GM19025 (cell line): ENCODE measurements around the gene NAPEPLD.
"Not testable (repeated sequence)": the region's sequence is repeated elsewhere in the genome, so short reads cannot be mapped to it uniquely, and the experiment has no call there.

Experiments used
- ATAC-seq: cut with Tn5 transposase; IDR thresholded peaks from one replicate; pipeline ENCODE4 v1.9.1; 2021; ENCODE audit warnings: mild to moderate bottlenecking, low read depth, moderate library complexity; ENCODE audit not compliant: unreplicated experiment

The NAPEPLD gene

DNA sequence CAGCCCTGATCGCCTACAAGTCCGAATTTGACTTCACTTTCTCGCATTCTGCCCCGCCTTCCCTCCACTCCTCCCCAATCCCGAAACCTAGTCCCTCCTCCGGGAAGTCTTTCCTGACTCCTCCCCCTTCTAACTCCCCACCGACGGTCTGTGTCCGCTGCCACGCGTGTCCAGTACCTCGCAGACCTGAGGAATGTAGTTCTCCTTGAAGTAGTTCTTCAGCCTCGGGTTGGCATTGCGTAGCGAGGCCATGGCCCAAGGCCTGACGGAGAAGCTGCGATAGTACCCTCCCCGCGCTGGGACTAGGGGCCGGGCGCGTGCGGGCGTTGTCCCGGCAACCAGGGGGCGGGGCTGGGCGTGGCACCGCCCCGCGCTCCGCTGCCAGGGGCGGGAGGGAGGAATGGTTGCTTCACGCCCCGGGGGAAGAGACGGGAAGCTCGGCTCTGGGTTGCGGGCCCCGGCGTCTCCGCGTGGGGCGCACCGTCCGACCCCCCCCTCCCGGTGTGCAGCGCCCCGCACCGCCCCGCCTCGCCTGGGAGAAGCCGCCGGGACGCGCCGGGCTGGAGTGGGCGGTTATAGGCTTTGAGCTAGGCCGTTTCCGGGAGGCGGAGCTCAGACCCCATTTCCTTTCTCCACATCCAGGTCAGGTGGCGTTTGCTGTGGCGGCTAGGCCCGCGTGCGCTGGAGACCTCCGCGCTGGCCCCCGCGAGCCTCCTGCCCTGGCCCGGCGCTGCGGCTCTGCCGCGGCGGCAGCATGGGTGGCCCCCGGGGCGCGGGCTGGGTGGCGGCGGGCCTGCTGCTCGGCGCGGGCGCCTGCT is 74.2 kb downstream of the NAPEPLD start, which contains the start of the genes ARMC10 and FBXL13:
Gene ARMC10 (plus strand): TSS at position 622 of the 818 bp plus-strand sequence. CDS start 133 bp downstream, at position 755.
Gene FBXL13 (minus strand): TSS at position 278 of the 818 bp plus-strand sequence.
- peak; percentile 92 for ATAC-seq

- ATAC-seq, result no peak
Measured at GRCh38 chr7:103073989-103074518, 74.8 kb downstream of the NAPEPLD start.

DNA sequence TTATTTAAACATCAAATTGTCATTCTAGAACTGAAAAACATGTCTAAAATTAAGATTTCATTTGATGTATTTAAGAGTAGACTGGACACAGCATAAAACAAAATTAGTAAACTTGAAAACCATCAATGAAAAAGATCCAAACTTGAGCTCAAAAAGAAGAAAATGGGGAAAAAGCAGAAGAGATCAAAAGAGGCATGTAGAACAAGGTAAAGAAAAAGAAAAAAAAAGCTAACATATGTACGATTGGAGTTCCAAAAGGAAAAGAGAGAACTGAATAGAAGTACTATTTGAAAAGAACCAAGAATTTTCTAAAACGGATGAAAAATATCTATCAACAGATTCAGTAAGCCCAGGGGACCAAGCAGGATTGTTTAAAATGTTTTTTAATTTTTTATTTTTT is 77.9 kb downstream of the NAPEPLD start:
- no peak for ATAC-seq

DNA sequence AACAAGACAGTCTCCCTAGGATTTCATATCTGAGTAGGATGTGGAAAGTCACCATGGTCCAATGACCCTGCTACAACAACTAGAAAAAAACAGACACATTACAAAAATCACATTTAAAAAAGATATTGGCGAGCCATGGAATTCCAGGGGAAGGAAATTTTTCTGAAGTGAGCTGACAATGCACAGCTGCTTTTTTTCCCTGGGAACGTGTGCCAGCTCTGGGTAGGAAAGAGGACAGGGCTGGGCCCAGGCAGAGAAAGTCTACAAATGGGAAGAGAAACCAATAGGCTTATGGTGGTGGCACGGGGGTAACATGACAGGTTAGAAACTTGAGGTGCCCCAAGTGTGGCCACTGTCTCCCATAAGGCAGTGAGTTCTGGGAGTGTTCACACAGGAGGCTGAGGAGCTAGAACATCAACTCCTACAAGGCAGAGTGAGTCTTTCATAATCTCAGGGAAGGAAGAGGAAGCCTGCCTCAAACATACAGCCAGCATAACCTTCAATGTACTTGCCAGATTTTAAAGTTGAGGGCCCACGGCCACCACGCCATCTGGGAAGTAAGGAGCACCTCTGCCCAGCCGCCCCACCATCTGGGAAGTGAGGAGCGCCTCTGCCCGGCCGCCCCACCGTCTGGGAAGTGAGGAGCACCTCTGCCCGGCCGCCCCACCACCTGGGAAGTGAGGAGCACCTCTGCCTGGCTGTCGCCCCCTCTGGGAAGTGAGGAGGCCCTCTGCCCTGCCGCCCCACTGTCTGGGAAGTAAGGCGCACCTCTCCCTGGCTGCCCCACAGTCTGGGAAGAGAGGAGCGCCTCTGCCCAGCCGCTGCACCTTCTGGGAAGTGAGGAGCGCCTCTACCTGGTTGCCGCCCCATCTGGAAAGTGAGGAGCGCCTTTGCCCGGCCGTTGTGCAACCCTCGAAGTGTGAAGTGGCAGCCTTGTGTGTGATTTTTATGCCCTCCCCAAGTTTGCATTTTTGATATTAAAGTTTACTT is 80.2 kb downstream of the NAPEPLD start:
- no peak for ATAC-seq

GRCh38 chr7:103065667-103066066 is 83.2 kb downstream of the NAPEPLD start:
- no peak for ATAC-seq

GRCh38 chr7:103063895-103064294 is 85.0 kb downstream of the NAPEPLD start:
- ATAC-seq, result no peak

DNA sequence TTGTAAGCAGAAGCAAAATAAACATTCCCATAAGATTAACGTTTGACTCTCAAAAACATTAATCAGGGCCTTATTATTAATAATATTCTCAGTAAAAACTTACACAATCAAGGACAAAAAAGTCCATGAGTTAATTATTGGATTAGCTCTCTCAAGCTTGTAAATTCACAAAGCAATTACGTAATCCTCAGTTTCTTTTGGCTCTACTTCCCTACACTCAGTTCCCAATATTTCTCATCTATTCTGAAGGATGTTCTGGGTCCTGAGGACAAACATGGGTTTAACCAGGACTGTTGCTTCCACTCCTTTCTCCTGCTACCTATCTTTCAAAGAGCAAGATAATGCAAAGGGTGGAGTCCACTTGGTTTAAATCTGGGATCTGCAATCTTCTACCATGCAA is 89.4 kb downstream of the NAPEPLD start:
- ATAC-seq, result no peak

DNA sequence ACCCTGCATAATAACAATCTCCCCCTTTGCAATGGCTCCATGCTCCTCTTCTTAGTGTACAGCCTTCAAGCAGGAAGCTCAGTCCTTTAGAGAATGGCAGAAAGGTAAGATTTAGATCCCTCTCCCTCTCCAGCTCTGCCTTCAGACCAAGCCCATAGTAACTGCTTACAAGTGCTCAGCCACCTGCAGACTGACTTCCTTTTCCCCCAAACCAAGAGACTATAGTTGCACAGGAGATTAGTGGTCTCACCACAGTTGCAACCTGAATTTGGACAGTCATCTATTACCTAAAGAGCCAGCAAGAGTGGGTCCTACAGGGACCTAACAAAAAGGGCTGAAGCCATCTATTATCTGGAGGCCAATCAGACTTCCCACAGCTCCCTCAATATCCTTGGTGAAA is 90.8 kb downstream of the NAPEPLD start:
- ATAC-seq, result no peak

GRCh38 chr7:103056006-103056405 is 92.9 kb downstream of the NAPEPLD start:
- not testable (repeated sequence) for ATAC-seq

DNA sequence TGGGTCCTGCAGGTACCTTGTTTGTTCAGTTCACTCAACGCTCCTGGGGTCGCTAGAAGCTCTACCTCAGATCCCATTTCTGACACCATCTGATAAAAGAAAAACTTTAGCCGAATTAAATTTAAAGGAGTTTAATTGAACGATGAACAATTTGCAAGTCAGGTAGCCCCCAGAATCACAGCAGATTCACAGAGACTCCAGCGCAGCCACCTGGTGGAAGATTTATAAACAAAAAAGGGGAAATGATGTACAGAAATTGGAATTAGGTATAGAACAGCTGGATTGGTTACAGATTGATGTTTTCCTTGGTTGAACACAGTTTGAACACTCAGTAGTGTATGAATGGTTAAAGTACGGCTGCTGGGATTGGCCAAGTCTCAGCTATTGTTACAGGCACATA is 97.4 kb downstream of the NAPEPLD start:
- ATAC-seq, result no peak
